ENCODE results near the gene ROMO1.
"Not testable (repeated sequence)": the region's sequence is repeated elsewhere in the genome, so short reads cannot be mapped to it uniquely, and the experiment has no call there.

Gene ROMO1

DNA sequence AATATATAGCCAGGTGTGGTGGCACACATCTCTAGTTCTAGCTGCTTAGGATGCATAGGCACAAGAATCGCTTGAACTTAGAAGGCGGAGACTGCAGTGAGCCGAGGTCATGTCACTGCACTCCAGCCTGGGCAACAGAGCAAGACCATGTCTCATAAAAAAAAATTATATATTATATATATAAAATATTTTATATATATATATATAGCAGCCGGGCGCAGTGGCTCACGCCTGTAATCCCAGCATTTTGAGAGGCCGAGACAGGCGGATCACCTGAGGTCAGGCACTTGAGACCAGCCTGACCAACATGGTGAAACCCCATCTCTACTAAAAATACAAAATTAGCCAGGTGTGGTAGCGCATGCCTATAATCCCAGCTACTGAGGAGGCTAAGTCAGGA, 13.8 kb upstream of the ROMO1 start:
- not testable (repeated sequence) for DNase-seq

- peak; percentile 18 for DNase-seq
Measured at GRCh38 chr20:35686872-35687271, 12.3 kb upstream of the ROMO1 start.

- no peak for DNase-seq
Measured at GRCh38 chr20:35690265-35690664, 8.9 kb upstream of the ROMO1 start.

DNA sequence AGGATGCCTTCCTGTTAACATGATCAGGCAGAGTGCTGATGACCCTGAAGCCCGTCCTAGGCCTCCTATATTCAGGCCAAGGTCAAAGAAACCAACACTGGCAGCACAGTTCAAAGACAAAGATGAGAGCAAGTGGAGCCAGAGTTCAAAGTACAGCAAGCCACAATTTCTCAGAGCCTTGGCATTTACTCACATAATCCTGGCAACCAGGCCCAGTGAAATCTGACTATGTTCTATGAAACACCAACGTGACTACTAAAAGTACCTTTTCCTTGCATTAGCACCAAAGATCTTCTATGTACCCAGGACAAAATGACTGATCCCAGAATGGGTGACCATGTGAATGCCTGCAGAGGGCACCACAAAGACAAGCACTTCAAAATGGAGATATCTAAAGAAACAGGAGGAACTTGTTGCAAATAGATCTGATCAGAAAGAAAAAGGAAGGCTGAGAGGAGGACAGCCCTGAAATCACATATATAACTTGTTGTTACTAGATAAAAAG, 3.9 kb upstream of the ROMO1 start:
- no peak for DNase-seq

- no peak for DNase-seq
Measured at GRCh38 chr20:35695978-35696377, 3.2 kb upstream of the ROMO1 start.

GRCh38 chr20:35697696-35698297, 1.4 kb upstream of the ROMO1 start:
- no peak for DNase-seq

DNA sequence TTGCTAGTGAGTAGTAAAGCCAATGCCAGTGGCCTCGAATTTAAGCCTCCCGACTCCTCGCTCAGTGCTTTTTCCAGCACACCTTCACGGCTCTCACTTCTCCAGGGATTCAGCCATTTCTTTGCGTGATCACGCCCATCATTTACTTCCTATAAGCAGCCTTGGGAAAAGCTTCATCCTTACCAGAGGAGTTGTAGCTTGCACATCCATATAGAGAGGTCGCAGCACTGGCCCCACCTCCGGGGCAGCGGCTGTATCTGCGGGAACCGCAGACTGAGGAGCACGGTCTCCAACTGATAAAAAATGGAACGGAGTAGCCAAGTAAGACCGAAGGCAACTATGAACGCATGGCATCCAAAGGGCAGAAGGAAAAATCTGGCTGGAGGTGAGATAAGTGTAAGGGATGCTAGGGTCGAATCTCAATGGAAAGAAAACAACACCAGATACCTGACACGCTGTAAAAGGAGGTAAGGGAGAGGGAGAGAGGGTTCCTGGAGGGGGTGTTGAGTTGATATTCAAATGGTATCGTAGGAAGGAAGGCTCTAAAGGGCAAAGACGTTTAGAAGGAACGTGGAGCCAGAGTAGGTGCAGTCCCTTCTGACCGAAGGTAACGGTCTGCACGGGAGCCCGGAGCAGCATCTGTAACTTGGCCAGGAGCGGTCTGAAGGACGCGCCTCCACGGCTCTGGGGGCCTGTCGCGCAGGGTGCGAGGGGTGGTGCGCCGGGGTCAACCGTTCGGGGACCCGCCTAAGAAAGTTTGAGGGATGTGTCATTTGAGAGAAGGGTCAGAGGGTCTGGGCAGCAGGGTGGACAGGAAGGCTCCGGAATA, 693 bp upstream of the ROMO1 start:
- peak; percentile 66 for DNase-seq

GRCh38 chr20:35699957-35700624, 886 bp downstream of the ROMO1 start:
- no peak for DNase-seq

DNA sequence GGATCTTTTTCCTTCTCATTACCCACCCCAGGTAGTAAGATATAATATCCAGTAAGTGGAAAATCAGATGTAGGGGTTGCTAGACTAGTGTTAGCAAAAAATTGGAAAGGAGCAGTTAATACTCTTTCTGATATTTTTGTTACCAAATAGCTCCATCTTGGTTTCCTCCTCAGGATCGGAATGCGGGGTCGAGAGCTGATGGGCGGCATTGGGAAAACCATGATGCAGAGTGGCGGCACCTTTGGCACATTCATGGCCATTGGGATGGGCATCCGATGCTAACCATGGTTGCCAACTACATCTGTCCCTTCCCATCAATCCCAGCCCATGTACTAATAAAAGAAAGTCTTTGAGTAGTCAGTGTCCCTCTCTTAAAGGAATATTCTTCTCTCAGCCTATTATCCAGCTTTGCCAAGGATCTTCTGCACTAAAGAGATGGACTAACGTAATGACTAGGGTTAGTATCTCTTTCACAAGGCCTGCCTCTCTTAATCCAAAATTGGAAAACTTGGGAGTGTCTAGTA, 1.5 kb downstream of the ROMO1 start:
- no peak for DNase-seq

- no peak for DNase-seq
Measured at GRCh38 chr20:35702051-35702823, 3.0 kb downstream of the ROMO1 start.

DNA sequence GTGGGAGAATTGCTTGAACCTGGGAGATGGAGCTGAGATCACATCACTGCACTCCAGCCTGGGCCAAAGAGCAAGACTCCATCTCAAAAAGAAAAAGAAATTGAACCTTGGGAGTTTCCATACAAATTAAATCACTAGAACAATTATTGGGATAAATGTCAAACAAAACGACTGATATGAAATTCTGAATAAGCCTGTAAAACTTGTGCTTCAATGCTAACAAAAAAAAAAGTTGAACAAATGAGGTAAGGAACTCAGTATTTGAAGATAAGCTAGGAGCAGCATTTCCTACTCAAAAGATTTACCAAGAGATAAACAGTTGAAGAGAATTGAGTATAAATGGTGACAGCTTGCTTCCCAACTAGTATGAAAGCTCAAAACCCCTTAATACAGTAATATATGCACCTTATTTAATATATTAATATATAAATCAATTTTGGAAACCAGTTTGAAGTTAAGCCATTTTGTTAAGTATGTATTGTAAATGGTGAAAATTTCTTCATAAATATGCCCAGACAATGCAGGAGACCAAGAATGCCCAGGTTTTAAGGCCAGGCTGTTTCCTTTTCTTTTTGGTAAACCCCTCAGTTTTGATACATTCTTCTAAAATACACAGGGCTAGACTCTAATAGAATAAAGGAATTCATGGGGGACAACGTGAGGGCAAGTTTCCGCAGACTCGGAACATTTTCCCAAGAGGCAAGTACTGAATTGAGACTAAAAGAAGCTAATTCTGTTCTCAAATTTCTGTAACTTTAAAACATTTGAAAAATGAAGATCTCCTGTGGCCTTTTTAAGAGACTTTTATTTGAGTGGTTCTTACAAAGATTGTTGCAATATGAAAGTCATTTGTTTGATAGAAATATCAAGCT, 3.9 kb downstream of the ROMO1 start:
- no peak for DNase-seq

DNA sequence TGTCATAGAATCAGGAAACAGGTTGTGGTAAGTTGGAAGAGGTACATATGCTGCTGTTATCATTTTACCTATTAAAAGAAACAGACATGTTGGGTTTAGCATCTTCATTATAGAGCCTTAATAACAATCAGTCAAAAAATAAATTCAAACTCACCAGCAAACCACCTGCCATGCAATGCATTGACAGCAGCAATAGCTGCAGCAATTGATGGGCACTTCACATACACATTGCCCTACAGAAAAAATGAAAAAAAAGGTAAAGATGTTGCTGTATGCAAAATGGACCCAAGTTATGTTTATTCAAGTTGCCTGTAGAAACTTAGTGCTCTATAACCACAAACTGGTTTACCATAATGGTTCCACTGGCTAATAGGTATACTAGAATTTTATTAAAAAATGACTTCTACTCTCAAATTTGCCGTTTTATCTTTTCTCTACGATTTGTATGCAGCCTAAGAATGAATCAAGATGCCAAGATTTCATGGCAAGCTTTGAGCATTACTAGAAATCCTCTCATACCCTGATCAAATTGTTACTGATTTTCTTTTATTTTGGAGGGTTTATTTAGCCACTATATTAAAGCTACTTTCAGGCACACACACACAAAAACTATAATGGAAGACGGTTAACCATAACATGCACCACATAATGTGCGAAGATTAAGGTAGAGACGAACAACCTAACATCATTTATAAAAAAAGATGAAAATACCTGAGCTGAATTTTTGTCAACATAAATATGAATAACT, 5.5 kb downstream of the ROMO1 start:
- no peak for DNase-seq

GRCh38 chr20:35705894-35706293, 6.7 kb downstream of the ROMO1 start:
- DNase-seq, result not testable (repeated sequence)

DNA sequence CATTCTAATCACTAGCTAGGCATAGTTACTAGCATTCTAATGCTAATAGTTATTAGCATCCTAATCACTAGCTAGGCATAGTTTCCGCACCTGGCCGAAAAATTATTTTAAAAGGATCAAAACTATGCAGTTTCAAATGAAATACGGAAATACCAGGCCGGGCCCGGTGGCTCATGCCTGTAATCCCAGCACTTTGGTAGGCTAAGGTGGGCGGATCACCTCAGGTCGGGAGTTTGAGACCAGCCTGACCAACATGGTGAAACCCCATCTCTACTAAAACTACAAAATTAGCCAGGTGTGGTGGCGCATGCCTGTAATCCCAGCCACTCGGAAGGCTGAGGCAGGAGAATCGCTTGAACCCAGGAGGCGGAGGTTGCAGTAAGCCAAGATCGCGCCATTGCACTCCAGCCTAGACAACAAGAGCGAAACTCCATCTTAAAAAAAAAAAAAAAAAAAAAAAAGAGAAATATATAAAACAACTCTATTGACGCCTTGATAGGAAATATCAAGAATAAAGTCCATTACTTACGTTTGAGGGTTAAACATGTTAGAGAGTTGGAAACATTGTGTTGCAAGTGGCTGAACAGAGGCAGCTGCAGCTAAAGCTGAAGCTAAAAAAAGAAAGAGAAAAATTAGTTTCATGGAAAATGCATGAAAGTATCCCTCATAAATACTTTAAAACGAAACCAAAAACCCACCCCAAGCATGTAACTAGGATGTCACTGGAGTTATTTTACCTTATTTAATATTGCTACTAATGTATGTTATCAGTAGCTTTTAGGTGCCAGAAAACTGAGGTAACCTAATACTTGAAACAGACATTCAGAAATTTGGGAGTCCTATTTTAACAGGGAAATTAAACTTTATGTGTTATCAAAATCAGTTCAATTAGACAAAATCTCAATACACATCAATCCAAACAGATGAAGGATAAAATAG, 7.7 kb downstream of the ROMO1 start:
- not testable (repeated sequence) for DNase-seq

DNA sequence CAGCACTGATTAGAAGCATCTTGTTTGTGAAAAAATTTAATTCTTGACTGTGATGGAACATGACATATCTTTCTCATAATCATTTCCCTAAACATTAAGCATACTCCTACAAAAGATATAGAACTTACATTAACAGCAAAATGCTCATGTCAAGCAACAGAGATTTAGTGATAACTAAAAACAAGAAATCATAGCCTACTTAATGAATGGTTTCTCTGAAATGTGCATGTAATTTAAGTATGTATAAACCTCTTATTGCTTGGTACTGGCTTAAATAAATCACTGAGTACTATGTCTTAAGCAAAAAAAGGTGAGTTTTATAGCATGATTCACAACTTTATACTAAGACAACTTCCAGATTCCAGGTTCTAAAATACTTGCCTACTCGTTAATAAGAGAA, 9.3 kb downstream of the ROMO1 start:
- no peak for DNase-seq

DNA sequence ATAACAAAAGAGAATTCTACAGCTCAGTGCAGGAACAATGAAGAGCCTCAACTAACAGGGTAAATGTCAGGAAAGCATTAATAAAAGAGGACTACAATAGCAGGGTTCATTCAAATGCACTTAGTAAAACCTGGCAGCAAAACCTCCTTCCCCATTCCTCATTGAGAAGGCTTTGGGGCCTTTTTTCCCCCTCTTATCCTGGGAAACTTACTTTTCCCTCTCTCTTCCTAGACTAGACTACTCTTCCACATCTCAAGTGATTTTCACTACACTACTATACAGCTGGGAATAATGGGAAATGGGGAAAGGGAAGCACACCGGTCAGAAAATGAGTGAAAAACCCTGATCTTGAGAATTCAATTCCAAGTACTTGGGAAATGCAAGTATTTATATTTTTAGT, 10.1 kb downstream of the ROMO1 start:
- DNase-seq, result no peak

- DNase-seq, result no peak
Measured at GRCh38 chr20:35710039-35710438, 10.8 kb downstream of the ROMO1 start.

DNA sequence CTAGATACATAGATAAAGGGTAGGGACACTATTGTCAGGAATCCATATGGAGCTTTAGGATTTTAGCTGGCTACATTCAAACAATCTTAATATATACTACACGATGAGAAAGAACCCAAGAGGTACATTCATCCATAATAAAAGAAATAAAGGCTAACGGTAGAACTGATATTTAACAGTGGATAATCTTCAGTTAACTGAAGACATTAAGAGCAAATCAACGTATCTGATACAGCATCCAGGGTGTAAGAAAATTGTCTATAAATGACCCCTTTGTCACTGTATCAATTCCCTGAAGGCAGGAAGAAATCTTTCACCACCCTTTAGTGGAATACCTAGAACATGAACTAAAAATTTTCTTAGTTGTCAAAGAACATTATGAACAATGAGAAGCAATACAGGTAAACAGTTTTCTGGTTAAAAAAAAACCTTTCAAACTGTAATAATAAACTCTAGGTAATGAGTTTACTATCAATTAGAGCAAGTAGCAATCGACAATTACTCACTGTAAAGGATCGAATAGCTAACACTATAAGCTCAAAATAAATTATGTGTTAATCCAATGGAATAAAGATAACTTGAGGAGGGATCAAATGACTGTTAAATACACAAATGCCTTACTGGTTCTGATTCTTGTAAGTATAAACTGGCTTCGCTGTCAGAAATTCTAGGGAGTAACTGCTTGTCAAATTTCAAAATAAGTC, 11.8 kb downstream of the ROMO1 start:
- DNase-seq, result no peak

DNA sequence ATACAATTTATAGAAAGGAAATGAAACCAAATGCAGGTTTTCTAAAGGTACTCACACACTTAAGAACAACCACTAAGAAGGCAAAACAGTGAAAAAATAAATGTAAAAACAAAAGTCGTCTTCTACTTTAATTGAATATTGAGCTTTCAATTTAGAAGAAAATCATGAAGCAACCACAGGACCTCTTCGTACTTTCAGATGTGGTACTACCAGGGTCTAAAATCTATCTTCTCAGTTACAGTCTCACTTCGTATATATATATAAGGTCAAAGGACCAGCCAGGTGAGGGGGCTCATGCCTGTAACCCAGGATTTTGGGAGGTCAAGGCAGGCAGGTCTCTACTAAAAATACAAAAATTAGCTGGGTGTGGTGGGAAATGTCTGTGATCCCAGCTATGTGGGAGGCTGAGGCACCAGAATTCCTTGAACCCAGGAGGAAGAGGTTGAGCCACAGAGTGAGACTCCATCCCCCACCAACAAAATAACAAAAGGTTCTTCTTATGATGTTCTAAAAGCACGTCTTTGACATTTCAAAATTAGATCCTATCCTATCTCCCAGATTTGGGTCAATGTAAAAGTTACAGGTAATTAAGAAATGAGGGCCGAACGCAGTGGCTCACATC, 12.5 kb downstream of the ROMO1 start:
- no peak for DNase-seq

Data from NCI-H69 (cell line).